Parathyroid adenoma (tissue), 2 donors: Measurements from ENCODE around the gene SLC9A9.
A peak's percentile ranks its signal among the peaks of the same experiment; 100 is the strongest.

Experiments used
- H2AFZ ChIP-seq: fragments of 300-600 bp; sonication (generic); one replicate; pipeline ENCODE4 v1.7.0; 2017; ENCODE audit warnings: antibody characterized with exemption, mild to moderate bottlenecking
- H3K27ac ChIP-seq: fragments of 300-600 bp; sonication (generic); one replicate; pipeline ENCODE4 v1.7.0; 2017
- H3K27me3 ChIP-seq: fragments of 300-600 bp; sonication (generic); one replicate; pipeline ENCODE4 v1.7.0; 2017; ENCODE audit warnings: low read length; ENCODE audit not compliant: control insufficient read depth, insufficient read depth
- H3K36me3 ChIP-seq: fragments of 300-600 bp; sonication (generic); one replicate; pipeline ENCODE4 v1.7.0; 2017; ENCODE audit warnings: low read length; ENCODE audit not compliant: control insufficient read depth, insufficient read depth
- H3K4me1 ChIP-seq: fragments of 300-600 bp; sonication (generic); one replicate; pipeline ENCODE4 v1.7.0; 2017; ENCODE audit warnings: control low read depth
- H3K4me2 ChIP-seq: fragments of 300-600 bp; sonication (generic); one replicate; pipeline ENCODE4 v1.7.0; 2017; ENCODE audit warnings: low read length
- H3K4me3 ChIP-seq: fragments of 300-600 bp; sonication (generic); one replicate; pipeline ENCODE4 v1.7.0; 2017; ENCODE audit warnings: low read depth, low read length
- H3K79me2 ChIP-seq: fragments of 300-600 bp; sonication (generic); one replicate; pipeline ENCODE4 v1.7.0; 2017; ENCODE audit warnings: control low read depth
- H3K9ac ChIP-seq: fragments of 300-600 bp; sonication (generic); one replicate; pipeline ENCODE4 v1.7.0; 2017; ENCODE audit warnings: mild to moderate bottlenecking
- H3K9me3 ChIP-seq: fragments of 300-600 bp; sonication (generic); one replicate; pipeline ENCODE4 v1.7.0; 2017; ENCODE audit warnings: low read length; ENCODE audit not compliant: control insufficient read depth
- CTCF ChIP-seq: fragments of 300-600 bp; sonication (generic); IDR thresholded peaks from one replicate; pipeline ENCODE4 v1.7.0; 2017; ENCODE audit warnings: antibody characterized with exemption, mild to moderate bottlenecking
- donor health status: primary hyperparathyroidism.

The SLC9A9 gene

GRCh38 chr3:143856252-143856970 is 8.1 kb upstream of the SLC9A9 start:
- TF ChIP-seq CTCF, result no peak
- no peak overlapping the region for H3K9ac ChIP-seq
- H3K27me3 ChIP-seq, result no peaks in the 10 kb centered on the region
- H3K4me3 ChIP-seq, result no peak overlapping the region
- H2AFZ ChIP-seq, result no peak overlapping the region
- no peaks in the 10 kb centered on the region for H3K36me3 ChIP-seq
- no peak overlapping the region for H3K27ac ChIP-seq
- H3K4me2 ChIP-seq, result no peak overlapping the region
- H3K9me3 ChIP-seq, result no peaks in the 10 kb centered on the region
- no peaks in the 10 kb centered on the region for H3K4me1 ChIP-seq
- no peaks in the 10 kb centered on the region for H3K79me2 ChIP-seq

GRCh38 chr3:143855183-143855582 is 6.9 kb upstream of the SLC9A9 start:
- H3K4me3 ChIP-seq, result no peak overlapping the region
- no peaks in the 10 kb centered on the region for H3K27me3 ChIP-seq
- no peak overlapping the region for H2AFZ ChIP-seq
- TF ChIP-seq CTCF, result no peak
- H3K4me2 ChIP-seq, result no peak overlapping the region
- no peaks in the 10 kb centered on the region for H3K4me1 ChIP-seq
- H3K9ac ChIP-seq, result no peak overlapping the region
- no peak overlapping the region for H3K27ac ChIP-seq
- no peaks in the 10 kb centered on the region for H3K9me3 ChIP-seq
- no peaks in the 10 kb centered on the region for H3K36me3 ChIP-seq
- H3K79me2 ChIP-seq, result no peaks in the 10 kb centered on the region

GRCh38 chr3:143851331-143852017 is 3.2 kb upstream of the SLC9A9 start:
- Histone ChIP-seq H3K4me3 (no peak overlapping the region), H3K27ac (no peak overlapping the region), H3K79me2 (no peaks in the 10 kb centered on the region), H3K9me3 (no peaks in the 10 kb centered on the region), H3K4me1 (peaks cover 4% of the 10 kb centered on the region), H3K36me3 (no peaks in the 10 kb centered on the region), H3K9ac (no peak overlapping the region), H3K27me3 (no peaks in the 10 kb centered on the region), H2AFZ (peak overlapping the region; percentile 25), H3K4me2 (no peak overlapping the region)
- no peak for TF ChIP-seq CTCF

- Histone ChIP-seq H3K27ac (no peak overlapping the region), H3K79me2 (no peaks in the 10 kb centered on the region), H3K27me3 (no peaks in the 10 kb centered on the region), H3K4me1 (peaks cover 4% of the 10 kb centered on the region), H3K9ac (no peak overlapping the region), H2AFZ (peak overlapping the region; percentile 25), H3K4me2 (no peak overlapping the region), H3K36me3 (no peaks in the 10 kb centered on the region), H3K4me3 (no peak overlapping the region), H3K9me3 (no peaks in the 10 kb centered on the region)
- TF ChIP-seq CTCF, result no peak
Measured at GRCh38 chr3:143850877-143851276, 2.6 kb upstream of the SLC9A9 start.
